Caco-2 (cell line): ENCODE data around the gene ALOX15B. TPM values are rescaled to one million over a fixed set of nuclear protein-coding genes. Genes with fewer than 3 reads are reported as not detected.

Experiments used
- BruUV-seq: library from RNA; stranded (reverse); fragments of 400-500 nt; replicated peaks from 2 replicates; lab custom pipeline; 2021; lab: Mats Ljungman, UMichigan
- CTCF ChIA-PET: fragments of 300-600 bp; sonication (Branson Sonifier 250); formaldehyde crosslinking; loops from one replicate; lab custom pipeline; 2022; ENCODE audit warnings: antibody characterized with exemption; lab: Charles Lee
- POLR2A ChIA-PET: fragments of 300-600 bp; sonication (Branson Sonifier 250); formaldehyde crosslinking; loops from one replicate; lab custom pipeline; 2022; ENCODE audit warnings: antibody characterized with exemption; lab: Charles Lee
- DNase-seq, 2 experiments: peaks; one replicate each; pipeline versions ENCODE4 v3.0.0 to v3.0.0-alpha.2; 2020 to 2022
- H3K27me3 ChIP-seq: replicated peaks from 2 replicates; pipeline ENCODE4 v1.6.0; 2011; ENCODE audit warnings: low read length; ENCODE audit not compliant: control insufficient read depth, insufficient read depth
- H3K36me3 ChIP-seq: 2 replicates; pipeline ENCODE4 v1.5.1; 2011; ENCODE audit warnings: low read length; ENCODE audit not compliant: control insufficient read depth, insufficient read depth
- H3K4me1 ChIP-seq: fragments of 250-450 bp; sonication (Bioruptor Pico); 2 replicates; pipeline ENCODE4 v1.5.1; 2020; ENCODE audit warnings: mild to moderate bottlenecking
- H3K4me3 ChIP-seq: 2 replicates; pipeline ENCODE4 v1.5.1; 2011; ENCODE audit warnings: low read depth, mild to moderate bottlenecking, control low read depth, low read length
- H3K9me3 ChIP-seq: fragments of 250-450 bp; sonication (Bioruptor Pico); 2 replicates; pipeline ENCODE4 v1.5.1; 2020; ENCODE audit warnings: mild to moderate bottlenecking, moderate library complexity
- H3K27ac Mint-ChIP-seq: one replicate; pipeline ENCODE4 v1.8.0; 2022; ENCODE audit warnings: mixed read lengths; ENCODE audit not compliant: unreplicated experiment
- H3K27me3 Mint-ChIP-seq: one replicate; pipeline ENCODE4 v1.8.0; 2022; ENCODE audit warnings: mixed read lengths; ENCODE audit not compliant: insufficient read depth, unreplicated experiment
- H3K36me3 Mint-ChIP-seq: one replicate; pipeline ENCODE4 v1.8.0; 2022; ENCODE audit warnings: mild to moderate bottlenecking, mixed read lengths; ENCODE audit not compliant: insufficient read depth, unreplicated experiment
- H3K4me1 Mint-ChIP-seq: one replicate; pipeline ENCODE4 v1.8.0; 2022; ENCODE audit warnings: low read depth, mixed read lengths; ENCODE audit not compliant: unreplicated experiment
- H3K4me3 Mint-ChIP-seq: one replicate; pipeline ENCODE4 v1.8.0; 2022; ENCODE audit warnings: mild to moderate bottlenecking, moderate library complexity, mixed read lengths; ENCODE audit not compliant: unreplicated experiment
- H3K9me3 Mint-ChIP-seq: one replicate; pipeline ENCODE4 v1.8.0; 2022; ENCODE audit warnings: mixed read lengths; ENCODE audit not compliant: unreplicated experiment
- CTCF ChIP-seq, 2 experiments: fragments of 200-600 bp in 1 of 2; IDR thresholded peaks; 1 replicate in 1 of 2; 2 replicates in 1 of 2; pipeline versions ENCODE4 v1.5.1 to v1.8.0; 2011 to 2022; ENCODE audit warnings: antibody characterized with exemption in 1 of 2, control low read depth in 1 of 2, inconsistent platforms in 1 of 2, low read depth in 1 of 2, low read length in 1 of 2, mild to moderate bottlenecking in 1 of 2, moderate library complexity in 1 of 2; ENCODE audit not compliant: insufficient read depth in 1 of 2, severe bottlenecking in 1 of 2, unreplicated experiment in 1 of 2
- intact Hi-C: fragments of 100-400 bp; cut with micrococcal nuclease; formaldehyde crosslinking; loops from one replicate; pipeline ENCODE4 v1.10.0; 2022; ENCODE audit not compliant: unreplicated experiment
- total RNA-seq: library from RNA; stranded (reverse); gene quantifications from 2 replicates; pipeline ENCODE4 v1.2.3, GENCODE V29; 2022

Gene ALOX15B
- total RNA-seq, 1 experiment from 2014 or later = not detected

GRCh38 chr17:8019665-8020650 is 18.9 kb upstream of the ALOX15B start:
- Mint-ChIP-seq H3K36me3 (no peaks in the 10 kb centered on the region), H3K4me1 (peaks cover 13% of the 10 kb centered on the region), H3K27me3 (no peaks in the 10 kb centered on the region), H3K27ac (no peak overlapping the region), H3K4me3 (no peak overlapping the region), H3K9me3 (no peaks in the 10 kb centered on the region)
- Histone ChIP-seq H3K9me3 (no peaks in the 10 kb centered on the region), H3K36me3 (no peaks in the 10 kb centered on the region), H3K4me1 (peaks cover 16% of the 10 kb centered on the region), H3K4me3 (no peak overlapping the region), H3K27me3 (no peaks in the 10 kb centered on the region)
- ChIA-PET POLR2A (interaction anchor here (0.5 kb wide), 1 partner anchor 276 kb away, joined by 4 read pairs; no protein-coding TSS in a partner anchor), CTCF (interaction anchor here (0.6 kb wide), 1 partner anchor 36 kb away, joined by 3 read pairs; no protein-coding TSS in a partner anchor)
- TF ChIP-seq CTCF (IDR thresholded peaks at IDR 0.05; ENCODE audit: insufficient read depth in 1 of 2, low read depth in 1 of 2, low read length in 1 of 2, severe bottlenecking in 1 of 2, unreplicated experiment in 1 of 2) = no peak
- BruUV-seq = no TSS peak
- DNase-seq = no peak
- intact Hi-C loops = no loop called here

- Mint-ChIP-seq H3K27me3 (no peaks in the 10 kb centered on the region), H3K27ac (no peak overlapping the region), H3K4me1 (peaks cover 13% of the 10 kb centered on the region), H3K36me3 (no peaks in the 10 kb centered on the region), H3K4me3 (no peak overlapping the region), H3K9me3 (no peaks in the 10 kb centered on the region)
- DNase-seq = no peak
- BruUV-seq = no TSS peak
- H3K36me3 ChIP-seq = no peaks in the 10 kb centered on the region
- no peak for TF ChIP-seq CTCF (IDR thresholded peaks at IDR 0.05; ENCODE audit: insufficient read depth in 1 of 2, low read depth in 1 of 2, low read length in 1 of 2, severe bottlenecking in 1 of 2, unreplicated experiment in 1 of 2)
- intact Hi-C loops = no loop called here
- peaks cover 16% of the 10 kb centered on the region for H3K4me1 ChIP-seq
- no peak overlapping the region for H3K4me3 ChIP-seq
- H3K9me3 ChIP-seq = no peaks in the 10 kb centered on the region
- no peaks in the 10 kb centered on the region for H3K27me3 ChIP-seq
- ChIA-PET POLR2A (interaction anchor here (0.5 kb wide), 1 partner anchor 277 kb away, joined by 4 read pairs; no protein-coding TSS in a partner anchor), CTCF (interaction anchor here (0.6 kb wide), 1 partner anchor 35 kb away, joined by 3 read pairs; no protein-coding TSS in a partner anchor)
Observed at GRCh38 chr17:8020776-8021564, 17.9 kb upstream of the ALOX15B start.
